GM12874 (cell line): ENCODE data around the gene PRPS1L1.

Source experiments
- TF ChIP-seq, protein P1 (sequence below): IDR thresholded peaks from 2 replicates; pipeline ENCODE4 v1.5.1; 2011; ENCODE audit warnings: low read depth, mild to moderate bottlenecking, control low read depth, low read length, moderate library complexity; ENCODE audit not compliant: insufficient read depth

The PRPS1L1 gene

DNA sequence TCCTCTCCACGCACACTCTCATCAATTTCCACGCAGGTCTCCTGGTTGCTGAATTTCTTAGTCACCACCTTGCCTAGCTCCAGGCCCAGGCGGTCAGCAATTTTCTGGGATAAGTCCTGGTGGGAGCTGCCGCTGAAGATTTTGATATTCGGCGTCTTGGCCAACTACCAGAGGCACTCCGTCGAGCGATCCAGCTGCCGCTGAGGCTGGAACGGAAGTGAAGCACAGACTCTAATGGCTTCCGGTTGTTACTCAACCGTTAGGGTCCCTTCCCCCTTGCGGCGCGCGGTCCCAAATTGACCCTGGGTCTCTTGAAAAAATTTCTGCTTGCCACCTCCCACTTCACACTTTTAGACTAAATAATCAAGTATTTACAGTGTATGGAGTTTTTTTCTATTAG is at the start of gene PRPS1L1:
Gene PRPS1L1, minus strand, starts transcription at position 219 of the 400 bp plus-strand sequence.
- TF ChIP-seq, protein P1, sequence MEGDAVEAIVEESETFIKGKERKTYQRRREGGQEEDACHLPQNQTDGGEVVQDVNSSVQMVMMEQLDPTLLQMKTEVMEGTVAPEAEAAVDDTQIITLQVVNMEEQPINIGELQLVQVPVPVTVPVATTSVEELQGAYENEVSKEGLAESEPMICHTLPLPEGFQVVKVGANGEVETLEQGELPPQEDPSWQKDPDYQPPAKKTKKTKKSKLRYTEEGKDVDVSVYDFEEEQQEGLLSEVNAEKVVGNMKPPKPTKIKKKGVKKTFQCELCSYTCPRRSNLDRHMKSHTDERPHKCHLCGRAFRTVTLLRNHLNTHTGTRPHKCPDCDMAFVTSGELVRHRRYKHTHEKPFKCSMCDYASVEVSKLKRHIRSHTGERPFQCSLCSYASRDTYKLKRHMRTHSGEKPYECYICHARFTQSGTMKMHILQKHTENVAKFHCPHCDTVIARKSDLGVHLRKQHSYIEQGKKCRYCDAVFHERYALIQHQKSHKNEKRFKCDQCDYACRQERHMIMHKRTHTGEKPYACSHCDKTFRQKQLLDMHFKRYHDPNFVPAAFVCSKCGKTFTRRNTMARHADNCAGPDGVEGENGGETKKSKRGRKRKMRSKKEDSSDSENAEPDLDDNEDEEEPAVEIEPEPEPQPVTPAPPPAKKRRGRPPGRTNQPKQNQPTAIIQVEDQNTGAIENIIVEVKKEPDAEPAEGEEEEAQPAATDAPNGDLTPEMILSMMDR = no peak

DNA sequence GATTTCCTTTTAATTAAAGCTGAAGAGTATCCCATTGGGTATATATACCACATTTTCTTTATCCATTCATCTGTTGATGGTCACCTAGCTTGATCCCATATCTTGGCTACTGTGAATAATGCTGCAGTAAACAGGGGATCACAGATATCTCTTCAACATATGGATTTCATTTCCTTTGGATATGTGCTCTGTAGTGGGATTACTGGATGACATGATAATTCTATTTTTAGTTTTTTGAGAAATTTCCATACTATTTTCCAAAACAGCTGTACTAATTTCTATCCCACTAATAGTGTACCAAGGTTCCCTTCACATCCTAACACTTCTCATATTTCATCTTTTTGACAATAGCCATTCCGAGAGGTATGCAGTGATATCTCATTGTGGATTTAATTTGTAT is 48.8 kb upstream of the PRPS1L1 start:
- TF ChIP-seq, protein P1 = no peak

DNA sequence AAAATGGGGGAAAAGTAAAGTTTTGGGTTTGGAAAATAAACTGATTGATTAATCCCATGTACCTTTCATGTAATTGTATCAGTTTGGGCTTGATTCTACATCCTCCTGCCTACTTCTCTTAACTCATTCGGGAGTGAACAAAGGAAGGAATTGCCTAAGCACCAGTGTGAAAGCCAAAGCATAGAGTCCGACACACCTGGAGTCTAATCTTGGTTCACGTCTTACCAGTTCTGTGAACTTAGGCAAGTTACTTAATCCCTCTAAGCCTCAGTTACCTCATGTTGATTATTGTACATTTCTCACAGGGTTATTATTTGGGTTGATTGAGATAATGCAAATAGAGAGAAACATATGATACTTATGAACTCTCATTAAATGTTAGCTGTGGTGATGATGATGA is 41.1 kb upstream of the PRPS1L1 start:
- TF ChIP-seq, protein P1 = no peak

DNA sequence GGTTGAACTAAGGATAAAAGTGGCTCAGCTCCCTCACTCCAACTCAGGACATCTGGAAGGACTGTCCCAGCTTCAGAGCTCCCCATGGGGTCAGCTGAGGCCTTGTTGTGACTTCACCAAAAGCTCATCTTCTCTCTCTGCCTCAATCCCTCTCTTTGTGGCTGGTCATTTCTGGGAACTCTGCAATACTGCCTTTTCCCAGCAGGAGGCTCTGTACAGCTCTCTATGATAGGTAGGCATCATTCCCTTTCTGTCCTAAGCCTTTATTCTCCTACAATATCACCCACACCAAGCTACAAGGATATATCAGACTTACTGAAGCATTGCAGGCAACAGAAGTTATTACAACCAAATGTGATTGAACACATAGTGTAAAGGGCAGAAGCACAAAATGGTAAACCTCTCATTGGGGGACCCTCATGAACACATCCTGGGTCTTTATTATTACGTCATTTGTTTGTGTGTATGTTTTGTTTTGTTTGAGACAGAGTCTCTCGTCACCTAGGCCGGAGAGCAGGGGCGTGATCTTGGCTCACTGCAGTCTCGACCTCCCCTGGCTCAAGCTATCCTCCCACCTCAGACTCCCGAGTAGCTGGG is 36.7 kb upstream of the PRPS1L1 start:
- TF ChIP-seq, protein P1 = peak; percentile 69

- TF ChIP-seq, protein P1 = no peak
These were observed 35.7 kb upstream of the PRPS1L1 start for GRCh38 chr7:18063149-18063901.

DNA sequence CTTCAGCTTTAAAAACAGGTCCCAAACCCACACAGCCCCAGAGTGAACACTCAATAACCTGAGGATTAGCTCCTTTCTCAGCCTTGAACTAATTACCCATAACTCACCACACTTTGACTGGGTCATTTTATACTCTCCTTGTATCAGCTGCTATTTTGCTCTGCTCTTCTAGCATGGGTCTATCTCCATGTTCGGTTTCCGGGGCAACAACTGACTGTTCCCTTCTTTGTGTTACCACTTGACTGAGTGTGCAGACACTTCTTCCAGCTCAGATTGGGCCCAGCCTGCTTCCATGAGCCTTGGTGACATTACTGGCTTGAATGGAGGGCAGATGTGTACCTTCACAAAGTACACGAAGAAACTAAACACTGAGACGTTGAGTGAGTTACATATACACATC is 31.5 kb upstream of the PRPS1L1 start:
- TF ChIP-seq, protein P1 = no peak

GRCh38 chr7:18053941-18054340 is 26.3 kb upstream of the PRPS1L1 start:
- TF ChIP-seq, protein P1 = no peak
